Activated naive CD4-positive, alpha-beta T cell treated with Interleukin-2 at 50 U/mL for 16 hours (primary cell): ENCODE results near the gene EPB41L2.
"Not testable (repeated sequence)": the region's sequence is repeated elsewhere in the genome, so short reads cannot be mapped to it uniquely, and the experiment has no call there.

ENCODE experiments used
- DNase-seq: peaks from one replicate; pipeline ENCODE4 v3.0.0-alpha.2; 2020

EPB41L2 gene

DNA sequence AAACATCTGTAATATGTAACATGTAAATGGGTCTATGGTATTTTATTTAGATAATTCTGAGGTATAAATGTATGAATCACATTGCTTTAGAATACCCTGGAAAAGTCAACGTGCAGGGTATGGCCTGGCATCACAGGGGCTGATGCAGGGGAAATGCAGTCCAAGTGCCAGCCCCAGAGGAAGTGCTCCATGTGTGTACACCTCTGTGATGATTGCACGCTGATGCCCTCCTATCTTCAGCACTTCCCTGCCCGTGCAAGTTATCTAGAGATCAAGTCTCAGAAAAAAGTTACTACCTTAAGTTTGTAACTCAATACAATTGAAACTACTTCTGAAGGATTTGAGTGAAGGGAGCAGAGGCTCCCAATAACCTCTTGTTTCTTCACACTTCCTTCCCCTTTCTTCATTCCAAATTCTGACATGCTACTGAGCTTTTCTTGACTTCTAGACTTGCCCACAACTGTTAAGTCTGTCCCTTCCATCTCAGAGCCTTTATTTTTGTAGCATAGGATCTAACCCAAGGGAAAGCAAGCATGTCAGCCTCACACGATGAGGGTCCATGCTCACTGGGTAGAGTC is 233.6 kb downstream of the EPB41L2 start:
- no peak for DNase-seq

DNA sequence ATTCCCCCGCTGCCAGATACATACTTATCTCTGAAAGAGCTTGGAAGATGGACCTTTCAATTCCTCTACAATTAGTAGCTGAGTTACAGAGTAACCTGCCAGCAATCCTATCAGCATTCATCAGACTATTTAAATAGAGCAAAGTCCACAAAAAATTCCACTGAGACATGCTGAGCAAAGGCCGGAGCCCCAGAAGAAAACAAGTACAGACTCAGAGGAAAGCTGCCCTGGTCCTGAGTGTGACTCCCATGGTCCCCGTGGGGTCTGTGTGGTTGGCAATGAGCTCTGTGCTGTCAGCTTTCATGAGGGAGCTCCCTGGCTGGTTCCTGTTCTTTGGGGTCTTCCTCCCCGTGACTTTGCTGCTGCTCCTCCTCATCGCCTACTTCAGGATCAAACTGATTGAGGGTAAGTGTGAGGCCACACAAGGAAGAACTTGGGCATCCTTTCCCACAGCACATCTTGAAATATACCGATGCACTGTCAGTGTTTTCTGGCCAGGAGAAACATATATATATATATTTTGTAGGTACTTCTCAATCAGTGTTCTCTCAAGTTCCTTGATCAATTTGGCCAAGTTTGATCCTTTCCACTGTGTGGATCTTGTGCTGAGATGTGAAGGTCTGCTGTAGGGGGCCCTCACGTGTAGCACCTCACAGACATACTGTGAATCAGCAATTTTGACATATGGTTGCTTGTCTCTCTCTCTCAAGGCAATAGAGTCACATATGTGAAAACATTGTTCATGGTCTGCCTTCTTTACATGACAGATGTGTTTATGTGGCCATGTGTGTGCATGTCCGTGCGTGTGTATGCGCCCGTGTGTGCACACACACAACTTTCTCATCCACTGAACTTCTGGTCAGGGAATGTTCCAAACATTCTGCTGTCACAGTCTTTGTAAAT is 235.5 kb downstream of the EPB41L2 start, which contains the start of gene SMLR1:
Gene SMLR1, plus strand, starts transcription at position 160 of the 903 bp plus-strand sequence. Its CDS starts 8 bp downstream, at position 168.
- DNase-seq: no peak

DNA sequence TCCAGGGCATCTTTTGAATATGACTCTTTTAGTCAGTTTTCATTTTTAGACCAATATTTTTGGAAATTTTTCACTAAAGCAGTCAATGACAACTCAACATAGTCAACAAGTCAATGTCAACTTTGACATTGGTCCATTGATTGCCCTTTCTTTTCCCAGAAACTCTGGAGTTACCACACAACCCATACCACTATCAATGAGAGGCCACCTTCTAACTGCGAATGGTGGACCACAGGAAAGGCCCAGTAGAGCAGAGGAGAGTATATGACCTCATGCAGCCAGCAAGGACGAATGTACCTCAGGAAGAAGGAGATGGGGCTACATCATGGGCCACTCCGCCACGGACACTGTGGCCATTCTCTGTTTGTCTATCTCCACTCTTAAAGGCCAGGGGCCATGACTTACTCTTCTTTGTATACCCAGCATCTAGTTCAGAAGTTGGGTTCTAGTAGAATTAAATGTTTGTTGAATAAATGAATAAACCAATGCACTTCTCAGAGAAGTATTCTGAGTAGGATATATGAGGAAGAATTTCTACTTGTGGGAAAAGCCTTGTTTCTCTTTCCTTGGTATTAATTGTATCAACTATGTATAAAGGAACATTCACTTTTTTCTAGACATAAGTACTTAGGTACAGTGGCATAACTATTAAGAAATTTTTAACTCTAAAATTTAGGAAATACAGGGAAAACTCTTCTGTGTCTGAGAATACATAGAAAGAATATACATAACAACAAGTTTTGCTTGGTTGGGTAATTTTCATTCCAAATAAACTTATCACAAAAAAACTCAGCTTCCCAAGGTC is 236.4 kb downstream of the EPB41L2 start:
- no peak for DNase-seq

DNA sequence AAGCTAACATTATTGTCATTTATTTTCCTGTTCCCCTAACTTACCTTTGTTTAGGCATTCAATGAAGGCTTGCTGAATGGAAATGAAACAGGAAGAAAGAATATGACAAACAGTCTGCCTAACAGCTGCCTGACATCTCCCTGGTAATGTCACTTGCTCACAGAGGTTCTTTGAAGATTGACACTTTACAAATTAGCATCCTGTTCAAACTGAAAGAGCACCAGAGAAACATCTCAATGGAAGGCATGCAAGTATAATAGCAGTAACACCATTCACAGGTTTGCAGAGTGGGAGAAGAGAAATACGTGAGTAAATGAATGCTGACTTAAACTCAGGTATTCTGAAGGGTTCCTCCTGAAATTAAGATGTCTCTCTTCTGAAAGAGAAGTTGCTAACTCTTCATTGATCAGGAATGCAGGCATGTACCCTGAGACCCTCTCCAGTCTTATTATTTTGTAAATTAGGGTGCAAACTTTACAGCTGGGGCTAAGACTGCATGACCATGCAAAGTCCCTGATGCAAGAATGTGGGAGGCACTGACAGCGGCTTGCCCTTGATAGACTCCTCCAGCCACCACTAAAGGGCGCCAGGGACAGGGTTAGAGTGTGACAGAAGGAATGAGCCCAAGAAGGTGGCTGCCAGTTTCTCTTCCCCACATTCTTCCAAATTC is 237.1 kb downstream of the EPB41L2 start:
- no peak for DNase-seq

DNA sequence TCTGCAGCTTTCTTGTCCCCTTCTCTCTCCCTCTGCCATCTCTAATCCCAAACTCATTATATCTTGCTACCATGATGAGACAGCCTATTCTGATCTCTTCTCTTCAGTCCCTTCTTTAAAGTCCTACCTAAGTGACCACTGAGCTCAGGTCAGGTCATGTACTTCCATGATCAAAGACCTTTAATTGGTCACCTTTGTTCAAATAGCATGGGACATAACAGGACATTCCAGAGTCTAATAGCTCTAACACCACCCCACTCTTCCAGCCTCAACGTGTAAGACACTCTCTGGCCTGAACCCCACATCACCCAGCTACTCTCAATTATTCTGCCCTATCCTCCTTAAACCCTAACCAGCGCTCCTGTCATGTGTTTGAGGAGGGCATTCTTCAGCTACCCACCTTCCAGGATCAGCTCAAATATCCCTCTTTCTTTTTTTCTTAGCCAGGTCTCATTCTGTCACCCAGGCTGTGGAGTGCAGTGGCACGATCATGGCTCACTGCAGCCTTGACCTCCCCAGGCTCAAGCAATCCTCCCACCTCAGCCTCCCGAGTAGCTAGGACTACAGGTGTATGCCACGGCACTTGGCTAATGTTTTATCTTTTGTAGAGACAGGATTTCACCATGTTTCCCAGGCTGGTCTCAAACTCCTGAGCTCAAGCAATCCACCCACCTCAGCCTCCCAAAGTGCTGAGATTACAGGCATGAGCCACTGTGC is 237.9 kb downstream of the EPB41L2 start:
- DNase-seq: no peak

DNA sequence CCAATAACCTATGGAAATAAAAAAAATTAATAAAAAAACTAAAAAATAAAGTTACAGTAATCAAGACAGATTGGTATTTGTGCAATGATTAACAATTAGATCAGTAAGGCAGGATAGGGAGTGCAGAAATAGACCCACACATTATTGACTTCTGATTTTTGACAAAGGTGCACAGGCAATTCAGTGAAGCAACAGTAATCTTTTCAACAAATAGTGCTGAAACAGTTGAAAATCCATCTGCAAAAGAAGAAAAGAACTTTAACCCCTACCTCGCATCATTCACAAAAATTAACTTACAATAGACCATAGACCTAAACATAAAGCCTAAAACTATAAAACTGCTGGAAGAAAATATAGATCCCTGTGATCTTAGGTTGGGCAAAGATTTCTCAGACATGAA is 240.3 kb downstream of the EPB41L2 start:
- no peak for DNase-seq

DNA sequence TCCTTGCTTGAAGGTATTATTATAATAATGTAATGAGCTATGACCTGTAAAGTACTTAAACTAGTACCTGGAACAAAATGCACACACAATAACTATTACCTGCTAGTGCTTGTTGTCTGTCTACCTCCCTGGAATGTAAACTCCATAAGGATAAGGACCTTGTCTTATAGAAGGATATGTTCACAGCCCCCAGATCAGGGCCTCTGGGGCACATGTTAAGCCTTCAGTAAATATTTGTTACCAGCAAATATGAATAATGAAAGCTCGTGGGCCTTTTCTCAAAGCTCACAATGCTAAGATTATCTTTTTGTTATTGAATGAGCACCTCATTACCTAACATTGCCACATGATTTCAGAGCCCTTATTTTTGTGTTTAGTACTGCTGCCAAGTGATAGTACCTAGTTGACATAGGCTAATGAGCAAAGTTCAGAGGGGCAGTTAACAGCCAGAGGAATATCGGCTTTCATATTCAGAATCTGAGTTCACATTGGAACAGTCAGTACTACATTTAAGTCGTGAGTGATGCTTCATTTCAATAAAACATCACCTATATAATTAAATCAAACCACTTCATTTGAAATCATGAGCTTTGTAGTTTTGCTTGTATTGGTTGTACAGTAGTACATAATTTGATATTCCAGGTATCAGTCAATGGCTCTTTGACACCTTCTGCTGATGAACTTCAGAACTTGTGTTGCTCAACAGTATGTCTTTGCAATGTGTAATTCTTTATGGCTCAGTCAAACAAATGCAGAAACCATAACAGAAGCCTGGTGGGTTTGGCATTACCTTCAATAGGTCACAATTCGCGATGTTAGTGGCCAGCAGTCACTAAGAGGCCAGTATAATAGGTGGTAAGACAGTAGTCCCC is 247.6 kb downstream of the EPB41L2 start:
- DNase-seq: no peak

DNA sequence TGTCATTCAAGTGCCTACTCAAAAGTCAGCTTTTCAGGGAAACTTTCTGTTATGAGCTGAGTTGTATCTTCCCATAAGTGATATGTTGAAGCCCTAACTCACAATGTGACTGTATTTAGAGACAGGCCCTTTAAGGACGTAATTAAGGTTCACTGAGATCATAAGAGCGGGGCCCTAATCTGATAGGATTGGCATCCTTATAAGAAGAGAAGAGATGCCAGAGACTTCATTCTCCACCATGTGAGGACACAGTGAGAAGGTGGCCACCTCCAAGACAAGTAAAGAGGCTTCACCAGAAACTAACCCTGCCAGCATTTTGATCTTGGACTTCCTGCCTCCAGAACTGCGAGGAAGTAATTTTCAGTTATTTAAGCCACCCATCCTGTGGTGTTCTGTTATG is 248.5 kb downstream of the EPB41L2 start:
- no peak for DNase-seq

DNA sequence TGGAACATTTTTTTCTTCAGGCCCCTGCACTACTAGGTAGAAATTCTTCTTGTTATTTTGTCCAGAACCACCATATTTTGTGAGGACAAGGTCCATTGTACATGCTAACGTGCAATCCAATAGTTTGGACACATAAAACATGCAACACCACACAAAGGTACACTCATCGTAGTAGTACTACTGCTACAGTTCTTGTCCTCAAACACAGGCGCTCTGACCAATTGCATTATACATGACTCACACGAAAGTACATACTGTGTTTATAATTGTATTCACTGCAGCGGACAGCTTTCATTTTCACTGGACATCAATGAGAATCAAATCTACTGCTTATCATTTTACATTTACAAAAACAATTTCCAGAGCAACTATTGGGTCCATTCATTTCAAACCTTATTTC is 251.1 kb downstream of the EPB41L2 start:
- no peak for DNase-seq

DNA sequence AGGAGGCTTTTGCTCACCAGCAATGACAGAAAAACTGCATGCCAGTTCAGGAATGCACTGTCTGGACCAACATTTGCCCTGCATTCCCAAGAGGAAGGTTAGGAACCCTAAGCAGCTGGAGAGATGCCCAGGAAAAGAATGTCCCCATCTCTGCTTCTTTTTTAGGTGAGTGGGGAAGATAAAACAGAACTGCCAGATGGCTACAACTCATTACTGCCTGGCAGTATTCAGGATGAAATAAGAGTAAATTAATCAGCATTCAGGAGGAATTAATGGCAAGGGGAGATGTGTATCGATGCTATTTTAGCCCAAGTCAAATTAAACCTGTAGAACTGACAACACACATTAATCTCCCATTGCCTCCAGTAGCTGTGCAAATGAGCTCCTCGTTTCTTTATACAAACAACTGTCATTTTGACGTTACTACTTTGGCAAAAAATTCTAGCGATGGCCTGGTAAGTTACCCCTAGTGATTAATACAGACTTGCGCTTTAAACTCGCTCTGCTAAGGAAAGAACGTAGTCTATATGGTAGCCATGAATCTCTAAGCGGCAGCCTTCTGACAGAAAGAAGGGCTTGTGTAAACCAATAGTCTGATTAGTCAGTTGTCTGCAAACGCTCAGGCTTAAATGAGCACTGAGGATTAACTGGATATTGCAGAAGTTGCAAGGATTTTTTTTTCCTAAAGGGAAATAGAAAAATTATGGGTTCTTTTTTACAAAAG is 252.6 kb downstream of the EPB41L2 start:
- no peak for DNase-seq

DNA sequence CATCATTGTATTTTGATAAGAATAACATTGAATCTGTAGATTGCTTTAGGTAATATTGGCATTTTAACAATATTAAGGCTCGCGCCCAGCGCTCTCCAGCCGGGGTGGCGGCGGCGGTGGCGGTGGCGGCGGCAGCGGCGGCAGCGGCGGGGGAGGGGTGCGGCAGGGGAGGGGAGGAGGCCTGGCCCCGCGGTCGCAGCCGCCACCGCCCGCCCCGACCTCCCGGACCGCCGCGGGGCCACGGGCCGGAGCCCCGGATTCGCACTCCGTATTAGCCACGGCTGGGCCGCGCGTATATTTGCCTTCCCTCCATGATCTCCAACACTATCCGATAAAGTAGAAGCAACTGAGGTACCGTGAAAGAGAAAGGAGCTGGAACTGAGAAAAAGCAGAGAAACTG is 261.7 kb downstream of the EPB41L2 start:
- not testable (repeated sequence) for DNase-seq

DNA sequence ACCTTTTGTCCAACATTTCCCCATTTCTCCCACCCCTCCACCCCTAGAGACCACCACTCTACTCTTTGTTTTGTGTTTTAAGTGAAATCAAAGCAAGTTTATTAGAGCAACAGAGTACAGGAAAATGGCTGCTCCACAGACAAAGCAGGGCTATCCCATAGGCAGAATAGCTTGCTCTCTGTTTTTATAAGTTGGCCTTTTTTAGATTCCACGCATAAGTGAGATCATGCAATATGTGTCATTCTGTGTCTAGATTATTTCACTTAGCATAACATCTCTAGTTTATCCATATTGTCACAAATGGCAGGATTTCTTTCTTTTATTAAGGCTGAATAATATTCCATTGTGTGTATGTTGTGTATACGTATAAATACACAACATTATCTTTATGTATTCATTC is 266.0 kb downstream of the EPB41L2 start:
- no peak for DNase-seq

DNA sequence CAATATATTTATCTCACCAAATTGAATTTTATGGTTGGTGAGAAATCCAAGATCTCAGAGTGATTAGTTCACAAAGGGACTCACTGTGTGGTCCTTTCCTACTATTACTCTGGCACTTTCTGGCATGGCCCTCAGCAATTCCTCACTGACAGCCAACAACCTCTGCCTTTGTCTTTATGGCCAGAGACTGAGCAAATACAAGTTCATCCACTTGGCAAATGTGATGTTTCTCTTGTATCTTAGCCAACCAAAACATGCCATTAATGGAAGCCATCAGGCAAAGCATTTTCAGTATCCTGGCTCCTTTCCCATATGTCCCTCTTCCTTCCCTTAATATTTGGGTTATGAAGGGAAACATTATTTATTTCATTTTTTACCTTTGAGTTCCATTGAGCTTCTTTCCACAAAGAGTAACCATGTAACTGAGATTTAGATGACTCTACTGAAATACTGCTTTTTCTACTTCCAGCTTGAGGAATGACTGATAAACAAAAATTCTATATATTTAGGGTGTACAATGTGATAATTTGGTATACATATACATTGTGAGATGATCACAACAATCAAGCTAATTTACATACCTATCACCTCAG is 266.6 kb downstream of the EPB41L2 start:
- no peak for DNase-seq

DNA sequence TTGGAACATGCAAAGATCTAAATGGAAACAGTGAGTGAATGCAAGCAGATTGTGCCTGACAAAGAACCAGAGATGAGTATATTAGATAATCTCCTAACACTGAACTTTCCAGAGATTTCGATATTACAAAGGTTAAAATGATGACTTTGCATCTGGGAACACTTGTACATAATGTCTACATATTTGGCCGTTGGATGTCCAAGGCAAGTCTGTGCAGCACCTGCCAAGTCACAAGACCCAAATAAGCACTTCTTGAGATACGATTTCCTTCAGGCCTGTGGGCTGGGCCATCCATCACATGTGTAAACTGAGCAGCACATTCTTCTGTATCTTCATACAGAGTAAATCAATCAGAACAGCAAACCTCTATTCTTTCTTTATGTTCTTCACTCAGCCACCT is 268.3 kb downstream of the EPB41L2 start:
- no peak for DNase-seq

DNA sequence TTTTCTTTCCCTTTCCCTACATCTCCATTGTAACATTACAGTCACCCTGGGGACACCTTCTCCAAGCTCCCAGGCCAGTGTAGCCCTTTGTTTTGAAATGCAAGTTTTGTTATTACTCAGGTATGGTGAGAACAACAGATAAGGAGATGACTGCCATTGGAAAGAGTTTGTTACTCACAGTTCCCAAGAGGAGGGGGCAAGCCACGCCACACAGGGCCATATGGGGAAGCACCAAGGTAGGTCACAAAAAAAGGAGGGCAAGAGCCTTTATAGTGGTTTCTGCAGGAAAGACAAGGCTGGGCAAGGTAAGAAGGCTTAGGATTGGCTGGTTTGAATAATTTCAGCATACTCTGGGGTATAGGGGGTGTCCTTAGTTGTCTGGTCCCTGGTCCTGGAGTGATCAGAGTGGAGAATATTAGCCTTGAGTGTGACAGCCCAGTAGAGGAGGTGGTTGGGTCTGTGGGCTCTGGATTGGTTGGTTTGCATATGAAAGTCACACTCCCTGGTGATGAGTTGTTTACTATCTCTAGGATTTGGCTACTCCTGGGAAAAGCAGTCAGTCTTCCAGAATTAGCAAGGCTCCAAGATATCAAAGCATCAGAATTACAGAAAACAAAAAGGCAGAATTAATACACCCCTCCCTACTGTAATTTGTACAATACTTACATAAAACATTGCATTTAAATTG is 268.9 kb downstream of the EPB41L2 start:
- no peak for DNase-seq
